ENCODE results near the gene DDX51.

The DDX51 gene

DNA sequence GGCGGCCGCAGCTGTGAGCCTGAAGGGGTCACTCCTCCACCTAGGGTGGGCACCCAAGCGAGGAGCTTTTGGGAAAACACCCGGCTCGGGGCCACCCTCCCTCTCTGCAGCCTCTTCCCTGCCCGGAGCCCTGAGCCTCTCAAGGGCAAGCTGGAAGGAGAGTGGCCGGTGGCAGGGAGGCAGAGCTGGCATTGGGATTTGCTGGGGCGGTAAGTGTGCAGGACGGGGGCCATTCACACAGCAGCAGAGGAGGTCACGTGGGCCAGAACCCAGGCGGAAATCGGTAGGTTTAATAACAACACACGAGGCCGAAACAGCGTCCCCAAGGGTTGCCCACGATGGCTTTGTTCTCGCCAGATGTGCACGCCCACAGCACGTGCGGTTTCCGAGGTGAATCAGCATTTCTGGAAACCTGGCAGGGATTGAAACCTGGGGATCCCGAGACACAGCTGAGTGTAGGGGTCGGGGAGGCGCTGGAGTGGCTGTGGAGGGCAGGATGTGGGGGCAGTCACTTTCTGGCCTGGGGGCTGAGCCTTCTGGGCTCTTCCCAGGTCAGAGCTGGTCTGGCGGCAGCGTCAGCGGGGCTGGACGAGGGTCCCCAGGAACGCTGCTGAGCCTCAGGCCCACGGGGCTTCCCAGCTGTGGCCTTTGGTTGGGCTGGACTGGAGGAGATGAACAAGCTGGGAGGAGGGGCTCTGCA lies 23.6 kb upstream of the DDX51 start:
- DNase-seq (ENCODE audit: low read depth) = no peak

DNA sequence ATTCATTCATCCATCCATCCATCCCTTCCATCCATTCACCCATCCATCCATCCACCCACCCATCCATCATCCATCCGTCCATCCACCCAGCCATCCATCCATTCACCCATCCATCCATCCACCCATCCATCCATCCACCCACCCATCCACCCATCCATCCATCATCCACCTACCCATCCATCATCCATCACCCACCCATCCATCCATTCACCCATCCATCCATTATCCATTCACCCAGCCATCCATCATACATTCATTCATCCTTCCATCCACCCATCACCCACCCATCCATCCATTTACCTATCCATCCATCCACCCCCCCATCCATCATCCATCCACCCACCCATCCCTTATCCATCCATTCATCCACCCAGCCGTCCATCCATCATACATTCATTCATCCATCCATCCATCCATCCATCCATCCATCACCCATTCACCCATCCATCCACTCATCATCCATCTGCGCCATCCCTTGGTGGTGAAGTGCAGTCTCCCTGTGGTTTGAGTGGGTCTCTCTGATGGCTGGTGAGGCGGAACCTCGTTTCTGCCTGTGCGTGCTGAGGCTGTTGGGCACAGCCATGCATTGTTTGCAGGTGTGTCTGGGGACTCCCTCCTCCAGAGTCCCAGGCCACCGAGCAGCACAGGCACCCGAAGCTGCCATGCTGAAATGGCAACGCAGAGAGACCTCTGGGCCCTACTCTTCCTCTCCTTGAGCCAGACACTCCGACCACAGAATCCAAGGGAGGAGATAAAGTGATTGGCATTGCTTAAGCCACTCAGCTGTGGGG lies 22.9 kb upstream of the DDX51 start:
- no peak for DNase-seq (ENCODE audit: low read depth)

DNA sequence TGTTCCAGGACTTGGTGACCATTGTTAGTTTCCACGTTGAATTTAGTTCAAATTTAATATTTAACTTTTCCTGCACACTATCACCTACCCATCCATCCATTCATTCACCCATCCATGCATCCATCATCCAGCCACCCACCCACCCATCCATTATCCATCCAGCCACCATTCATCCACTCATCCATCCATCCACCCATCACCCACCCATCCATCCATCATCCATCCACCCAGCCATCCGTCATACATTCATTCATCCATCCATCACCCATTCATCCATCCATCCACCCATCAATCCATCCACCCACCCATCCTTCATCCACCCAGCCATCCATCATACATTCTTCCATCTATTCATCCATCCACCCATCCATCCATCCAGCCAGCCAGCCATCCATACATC lies 22.0 kb upstream of the DDX51 start:
- no peak for DNase-seq (ENCODE audit: low read depth)

DNA sequence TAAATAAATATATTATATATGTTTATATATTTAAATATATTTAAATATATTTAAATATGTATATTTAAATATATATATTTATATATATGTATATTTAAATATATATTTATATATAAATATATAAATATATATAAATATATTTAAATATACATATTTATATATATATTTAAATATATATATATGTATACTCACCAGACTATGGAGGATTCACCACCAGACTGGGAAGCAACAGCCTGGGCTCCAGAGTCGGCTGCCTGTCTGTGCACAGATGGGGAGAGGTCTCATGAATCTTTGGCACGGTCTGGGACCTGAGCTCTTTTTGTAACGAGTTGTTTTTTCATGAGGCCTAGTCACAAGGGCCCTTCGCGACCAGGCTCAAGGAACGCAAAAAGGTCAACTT lies 21.5 kb upstream of the DDX51 start:
- DNase-seq (ENCODE audit: low read depth) = no peak

DNA sequence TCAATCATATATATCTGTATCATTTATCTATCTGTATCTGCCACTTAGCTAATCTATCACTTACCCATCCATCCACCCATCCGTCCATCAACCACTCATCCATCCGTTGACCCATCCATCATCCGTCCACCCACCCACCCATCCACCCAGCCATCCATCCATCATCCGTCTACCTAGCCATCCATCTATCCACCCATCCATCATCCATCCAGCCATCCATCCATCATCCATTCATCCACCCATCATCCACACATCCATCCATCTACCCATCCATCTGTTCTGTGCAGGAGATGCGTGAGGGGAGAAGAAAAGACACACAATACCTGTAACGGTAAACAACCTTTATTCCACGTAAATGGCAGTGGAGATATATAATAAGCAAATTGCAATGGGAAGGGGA lies 20.3 kb upstream of the DDX51 start:
- DNase-seq (ENCODE audit: low read depth) = no peak

DNA sequence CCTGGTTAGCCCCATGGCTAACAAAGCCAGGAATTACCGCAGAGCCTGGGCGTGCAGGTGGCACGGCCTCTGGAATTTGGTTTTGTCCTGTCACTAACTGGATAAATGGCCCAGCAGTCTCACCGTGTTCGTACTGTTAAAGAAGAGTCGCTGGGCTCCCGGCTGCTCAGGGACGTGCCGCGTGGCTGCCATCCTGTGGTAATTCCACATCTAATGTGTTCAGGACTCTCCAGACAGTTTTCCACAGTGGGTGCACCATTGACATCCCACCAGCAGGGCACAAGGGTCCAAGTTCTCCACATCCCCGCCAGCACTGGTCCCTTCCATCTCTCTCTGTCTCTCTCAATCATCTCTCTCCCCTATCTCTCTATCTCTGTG lies 19.8 kb upstream of the DDX51 start:
- no peak for DNase-seq (ENCODE audit: low read depth)

DNA sequence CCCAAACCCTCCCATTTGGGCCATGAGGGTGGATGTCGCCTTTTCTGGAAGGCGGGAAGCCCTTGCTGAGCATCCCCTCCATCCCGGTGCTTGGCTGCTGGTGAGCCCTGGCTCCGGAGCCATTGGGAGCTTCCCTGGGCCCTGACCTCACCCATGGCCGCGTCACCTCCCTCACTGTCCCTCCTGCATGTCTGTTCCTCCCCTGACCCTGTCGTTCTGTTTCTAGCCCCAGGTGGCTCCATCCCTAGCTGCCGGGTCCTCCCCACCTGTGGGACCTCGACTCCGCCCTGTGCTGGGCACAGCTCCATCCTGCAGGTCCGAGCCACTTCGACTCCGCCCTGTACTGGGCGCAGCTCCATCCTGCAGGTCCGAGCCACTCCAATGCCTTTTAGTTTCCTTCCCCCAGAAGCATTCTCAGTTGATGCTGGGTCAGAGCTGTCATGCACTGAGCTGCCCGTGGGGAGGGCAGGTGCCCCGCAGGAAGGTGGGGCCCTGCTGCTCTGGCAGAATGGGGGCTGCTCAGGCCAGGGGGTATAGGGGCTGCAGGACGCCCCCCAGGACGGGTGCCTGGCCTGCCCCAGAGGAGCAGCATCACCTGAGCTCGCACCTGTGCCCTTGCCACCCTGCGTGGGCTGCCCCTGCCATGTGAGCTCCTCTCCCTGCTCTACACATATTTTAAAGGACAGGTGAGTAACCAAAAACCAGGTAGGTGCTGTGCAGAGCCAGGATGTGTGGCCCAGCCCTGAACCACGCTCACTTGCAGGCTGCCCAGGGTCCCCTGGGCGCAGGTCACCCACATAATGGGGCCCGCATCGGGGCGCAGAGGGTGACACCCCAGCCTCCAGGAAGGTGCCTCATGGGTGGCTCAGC lies 19.2 kb upstream of the DDX51 start:
- DNase-seq (ENCODE audit: low read depth) = no peak

DNA sequence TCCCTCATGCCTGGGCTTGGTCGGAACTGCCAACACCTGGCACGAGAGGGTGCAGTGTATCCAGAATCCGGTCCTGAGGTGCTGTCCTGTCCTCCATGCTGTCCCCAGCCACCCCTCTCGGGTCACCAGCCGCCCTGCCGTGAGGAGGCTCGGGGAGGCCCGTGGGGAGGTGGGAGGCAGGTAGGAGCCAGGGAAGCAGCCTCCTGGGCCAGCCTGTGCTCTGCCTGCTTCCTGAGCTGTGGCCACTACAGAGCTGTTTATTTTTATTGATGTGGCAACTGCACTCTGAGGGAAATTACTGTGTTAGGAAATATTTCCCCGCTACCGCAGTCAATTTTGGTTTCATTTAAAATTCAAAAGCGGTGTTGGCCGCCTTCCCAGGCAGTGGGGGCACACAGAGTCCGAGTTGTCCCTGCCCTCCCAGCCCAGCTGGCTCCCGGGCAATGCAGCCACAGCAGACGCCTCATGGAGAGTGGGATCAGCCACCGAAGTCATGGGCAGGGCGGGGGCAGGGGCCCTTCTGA lies 18.5 kb upstream of the DDX51 start:
- DNase-seq (ENCODE audit: low read depth) = no peak

DNA sequence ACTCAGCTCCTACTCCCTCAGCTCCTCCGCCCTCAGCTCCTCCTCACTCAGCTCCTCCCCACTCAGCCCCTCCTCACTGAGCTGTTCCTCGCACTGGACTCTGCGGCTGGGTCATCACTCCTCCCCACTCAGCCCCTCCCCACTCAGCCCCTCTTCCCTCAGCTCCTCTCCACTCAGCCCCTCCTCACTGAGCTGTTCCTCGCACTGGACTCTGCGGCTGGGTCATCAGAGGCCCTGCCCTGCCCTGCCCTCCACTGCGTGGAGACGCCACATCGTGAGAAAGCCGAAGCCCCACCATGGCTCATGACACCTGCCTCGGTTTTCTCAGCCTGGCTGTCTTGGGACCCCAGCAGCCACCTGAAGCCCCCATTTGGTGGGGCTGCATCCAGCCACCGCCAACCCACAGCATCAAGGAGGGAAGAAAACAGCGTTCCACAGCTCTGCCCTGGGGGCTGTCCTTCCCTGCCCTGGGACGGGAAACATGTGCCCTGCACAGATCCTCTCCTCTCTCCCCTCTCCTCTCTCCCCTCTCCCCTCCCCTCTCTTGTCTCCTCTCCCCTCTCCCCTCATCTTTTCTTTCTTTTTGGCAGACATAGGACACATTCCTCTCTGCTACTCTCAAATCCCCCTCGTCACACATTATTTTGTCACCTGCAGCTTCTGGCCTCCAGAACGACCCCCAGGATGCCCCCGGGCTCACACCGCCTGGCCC lies 17.8 kb upstream of the DDX51 start:
- no peak for DNase-seq (ENCODE audit: low read depth)

DNA sequence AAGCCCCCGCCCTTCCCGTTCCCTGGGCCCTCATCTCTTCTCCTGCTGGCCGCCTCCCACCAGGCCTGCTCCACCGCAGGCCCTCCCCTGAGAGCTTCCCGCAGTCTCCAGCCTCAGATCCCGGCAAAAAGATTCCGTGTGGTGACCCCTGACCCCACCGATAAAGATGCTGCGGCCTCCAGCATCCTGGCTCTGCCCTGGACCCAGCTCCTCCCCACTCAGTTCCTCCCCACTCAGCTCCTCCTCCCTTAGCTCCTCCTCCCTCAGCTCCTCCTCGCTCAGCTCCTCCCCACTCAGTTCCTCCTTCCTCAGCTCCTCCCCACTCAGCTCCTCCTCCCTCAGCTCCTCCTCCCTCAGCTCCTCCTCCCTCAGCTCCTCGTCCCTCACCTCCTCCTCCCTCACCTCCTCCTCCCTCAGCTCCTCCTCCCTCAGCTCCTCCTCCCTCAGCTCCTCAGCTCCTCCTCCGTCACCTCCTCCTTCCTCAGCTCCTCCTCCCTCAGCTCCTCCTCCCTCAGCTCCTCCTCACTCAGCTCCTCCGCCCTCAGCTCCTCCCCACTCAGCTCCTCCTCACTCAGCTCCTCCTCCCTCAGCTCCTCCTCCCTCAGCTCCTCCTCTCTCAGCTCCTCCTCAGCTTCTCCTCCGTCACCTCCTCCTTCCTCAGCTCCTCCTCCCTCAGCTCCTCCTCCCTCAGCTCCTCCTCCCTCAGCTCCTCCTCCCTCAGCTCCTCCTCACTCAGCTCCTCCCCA lies 17.1 kb upstream of the DDX51 start:
- no peak for DNase-seq (ENCODE audit: low read depth)

DNA sequence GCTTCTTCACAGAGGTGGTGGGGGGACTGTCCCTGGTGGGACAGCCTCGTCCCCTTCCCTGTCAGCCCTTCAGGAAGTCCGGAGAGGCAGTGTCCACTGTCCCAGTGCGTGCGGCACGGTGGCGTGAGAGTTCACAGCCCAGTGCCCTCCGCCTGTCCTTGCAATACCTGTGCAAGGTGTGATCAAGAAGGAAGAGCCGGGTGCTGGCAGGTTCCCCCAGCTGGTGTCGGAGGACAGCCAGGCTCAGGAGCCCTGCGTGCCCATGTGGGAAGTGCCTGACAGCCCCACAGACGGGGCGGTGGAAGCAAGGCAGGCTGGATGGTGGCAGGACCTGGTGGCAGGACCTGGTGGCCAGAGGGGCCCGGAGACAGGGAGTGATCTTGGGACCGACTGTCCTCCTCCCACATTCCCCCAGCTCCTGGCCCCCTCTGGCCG lies 16.5 kb upstream of the DDX51 start:
- DNase-seq (ENCODE audit: low read depth) = no peak

DNA sequence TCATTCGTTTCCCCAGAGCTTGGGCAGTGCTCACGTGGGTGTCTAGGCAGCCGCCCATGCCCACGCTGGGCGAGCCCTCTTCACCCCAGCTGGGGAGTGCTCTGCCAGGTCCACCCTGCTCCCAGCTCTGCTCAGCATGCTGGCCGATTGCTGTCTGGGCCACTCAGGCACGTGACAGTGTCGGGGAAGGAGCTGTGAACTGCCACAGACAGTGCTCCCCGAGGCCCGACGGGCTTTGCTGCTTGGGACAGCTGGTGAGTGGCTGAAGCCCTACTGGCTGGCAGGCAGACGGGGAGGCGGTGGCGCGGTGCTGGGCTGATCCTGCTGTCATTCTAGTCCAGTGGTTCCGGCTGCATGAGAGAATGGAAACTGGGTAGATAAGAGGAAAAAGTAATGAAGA lies 15.9 kb upstream of the DDX51 start:
- no peak for DNase-seq (ENCODE audit: low read depth)

DNA sequence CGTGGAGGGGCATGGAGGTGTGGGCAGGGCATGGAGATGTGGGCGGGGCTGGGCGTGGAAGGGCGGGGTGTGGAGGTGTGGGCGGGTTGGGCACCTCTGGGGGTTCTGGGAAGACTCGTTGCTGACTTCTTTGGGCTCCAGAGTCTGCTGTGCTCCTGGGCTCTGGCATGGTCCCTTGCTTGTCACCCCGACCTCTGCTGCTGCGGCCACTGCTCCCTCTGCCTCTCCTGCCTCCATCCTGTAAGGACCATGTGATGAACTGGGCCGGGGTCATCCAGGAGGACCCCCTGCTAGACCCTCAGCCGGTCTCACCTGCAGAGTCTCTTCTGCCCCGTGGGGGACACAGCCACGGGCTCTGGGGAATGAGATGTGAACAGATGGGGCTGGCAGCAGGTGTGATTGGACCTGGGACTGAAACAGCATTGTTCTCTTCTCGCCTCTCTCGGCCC lies 15.5 kb upstream of the DDX51 start:
- DNase-seq (ENCODE audit: low read depth) = no peak

DNA sequence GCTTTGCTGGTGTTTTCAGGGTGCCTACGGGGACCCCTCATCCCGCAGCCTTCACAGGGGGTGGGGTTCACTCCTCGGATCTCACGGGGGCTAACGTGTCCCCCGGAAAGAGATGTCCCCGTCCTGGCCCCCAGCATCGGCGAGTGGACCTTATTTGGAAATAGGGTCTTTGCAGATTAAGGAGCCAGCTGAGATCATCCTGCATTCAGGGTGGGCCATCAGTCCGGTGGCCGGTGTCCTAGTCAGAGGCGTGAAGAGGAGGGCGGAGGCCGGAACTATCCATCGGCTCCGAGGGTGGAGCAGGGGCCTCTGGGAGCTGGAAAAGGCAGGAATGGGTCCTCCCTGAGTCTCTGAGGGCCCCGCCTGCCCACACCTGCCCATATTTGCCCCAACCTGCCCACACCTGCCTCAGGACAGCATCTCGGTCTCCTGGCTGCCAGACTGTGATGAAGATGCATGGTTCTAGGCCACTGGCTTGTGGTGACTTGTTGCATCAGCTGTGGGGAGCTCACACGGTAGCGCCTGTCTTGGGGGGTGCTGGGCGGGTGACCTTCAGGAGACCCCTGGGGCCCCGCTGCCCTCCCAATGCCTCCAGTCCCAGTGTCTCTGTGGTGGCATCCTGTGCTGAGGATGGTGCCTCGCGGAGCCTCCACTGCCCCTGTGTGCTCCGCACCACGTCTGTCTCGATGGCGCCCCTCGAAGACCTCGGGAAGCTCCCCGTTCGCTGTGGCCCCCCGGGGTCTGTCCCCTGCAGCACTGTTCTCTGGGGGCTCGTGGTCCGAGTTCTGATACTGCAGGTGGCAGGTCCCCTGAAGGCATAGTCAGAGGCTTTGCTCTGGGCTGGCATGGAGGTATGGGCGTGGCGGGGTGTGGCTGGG lies 14.8 kb upstream of the DDX51 start:
- no peak for DNase-seq (ENCODE audit: low read depth)

DNA sequence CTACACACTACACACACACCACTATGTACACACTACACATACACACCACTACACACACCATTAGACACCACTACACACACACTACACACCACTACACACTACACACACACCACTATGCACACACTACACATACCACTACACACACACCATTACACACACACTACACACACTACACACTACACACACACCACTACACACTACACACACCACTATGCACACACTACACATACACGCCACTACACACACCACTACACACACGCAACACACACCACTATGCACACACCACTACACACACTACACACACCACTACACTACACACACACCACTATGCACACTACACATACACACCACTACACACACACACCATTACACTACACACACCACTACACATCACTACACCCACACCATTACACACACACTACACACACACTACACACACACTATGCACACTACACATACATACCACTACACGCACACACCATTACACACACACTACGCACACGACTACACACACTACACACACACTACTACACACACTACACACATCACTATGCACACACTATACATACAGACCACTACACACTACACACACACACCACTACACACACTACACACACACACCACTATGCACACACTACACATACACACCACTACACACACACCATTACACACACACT lies 13.8 kb upstream of the DDX51 start:
- no peak for DNase-seq (ENCODE audit: low read depth)

DNA sequence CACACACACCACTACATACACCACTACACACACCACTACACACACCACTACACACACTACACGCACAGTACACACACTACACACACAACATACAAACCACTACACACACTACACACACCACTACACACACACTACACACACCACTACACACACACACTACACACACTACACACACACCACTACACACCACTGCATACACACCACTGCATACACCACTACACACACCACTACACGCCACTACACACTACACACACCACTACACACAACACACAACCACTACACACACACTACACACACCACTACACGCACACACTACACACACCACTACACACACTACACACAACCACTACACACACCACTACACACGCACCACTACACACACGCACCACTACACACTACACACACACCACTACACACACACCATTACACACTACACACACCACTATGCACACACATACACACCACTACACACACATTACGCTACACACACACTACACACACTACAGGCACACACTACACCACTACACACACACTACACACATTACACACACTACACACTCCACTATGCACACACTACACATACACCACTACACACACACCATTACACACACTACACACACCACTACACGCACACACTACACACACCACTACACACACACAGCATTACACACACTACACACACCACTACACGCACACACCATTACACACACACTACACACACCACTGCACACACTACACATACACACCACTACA lies 12.6 kb upstream of the DDX51 start:
- DNase-seq (ENCODE audit: low read depth) = no peak

DNA sequence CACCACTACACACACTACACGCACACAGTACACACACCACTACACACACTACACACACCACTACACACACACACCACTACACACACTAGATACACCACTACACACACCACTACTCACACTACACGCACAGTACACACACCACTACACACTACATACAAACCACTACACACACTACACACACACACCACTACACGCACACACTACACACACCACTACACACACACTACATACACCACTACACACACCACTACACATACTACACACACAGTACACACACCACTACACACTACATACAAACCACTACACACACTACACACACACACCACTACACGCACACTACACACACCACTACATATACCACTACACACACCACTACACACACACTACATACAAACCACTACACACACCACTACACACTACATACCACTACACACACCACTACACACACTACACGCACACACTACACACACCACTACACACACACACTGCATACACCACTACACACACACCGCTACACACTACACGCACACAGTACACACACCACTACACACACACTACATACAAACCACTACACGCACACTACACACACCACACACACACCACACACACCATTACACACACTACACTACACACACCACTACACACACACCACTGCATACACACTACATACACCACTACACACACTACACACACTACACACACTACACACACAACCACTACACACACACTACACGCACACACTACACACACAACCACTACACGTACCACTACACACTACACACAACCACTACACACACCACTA lies 11.9 kb upstream of the DDX51 start:
- no peak for DNase-seq (ENCODE audit: low read depth)

Measured in T-helper 22 cell (primary cell).